CD14-positive monocyte (primary cell): ENCODE data around the gene LGSN. TPM values are rescaled to one million over a fixed set of nuclear protein-coding genes. Genes with fewer than 3 reads are reported as not detected.
"Not testable (repeated sequence)": the region's sequence is repeated elsewhere in the genome, so short reads cannot be mapped to it uniquely, and the experiment has no call there.

Experiments
- DNase-seq, 3 donors: peaks; one replicate each; pipeline ENCODE4 v3.0.0-alpha.2; 2011 to 2022
- H2AFZ ChIP-seq: 2 replicates; pipeline ENCODE4 v1.6.0; 2012; ENCODE audit warnings: mild to moderate bottlenecking, low read depth, low read length, inconsistent platforms; ENCODE audit not compliant: insufficient read depth, poor library complexity, severe bottlenecking
- H3K27ac ChIP-seq, 2 donors: 1 replicate in 1 of 2; 2 replicates in 1 of 2; pipeline ENCODE4 v1.5.1; 2012 to 2013; ENCODE audit warnings: low read length in 2 of 2, control low read depth in 1 of 2, inconsistent platforms in 1 of 2, low read depth in 1 of 2, mild to moderate bottlenecking in 1 of 2
- H3K27me3 ChIP-seq, 2 donors: one replicate each; pipeline versions ENCODE4 v1.6.0 to v1.6.1; 2011 to 2013; ENCODE audit warnings: low read length in 2 of 2; ENCODE audit not compliant: control insufficient read depth in 2 of 2, insufficient read depth in 2 of 2
- H3K36me3 ChIP-seq, 2 donors: replicated peaks in 1 of 2; 1 replicate in 1 of 2; 2 replicates in 1 of 2; pipeline versions ENCODE4 v1.5.1 to v1.6.1; 2012 to 2013; ENCODE audit warnings: low read length in 2 of 2, control low read depth in 1 of 2, inconsistent platforms in 1 of 2, mild to moderate bottlenecking in 1 of 2; ENCODE audit not compliant: insufficient read depth in 2 of 2, control insufficient read depth in 1 of 2
- H3K4me1 ChIP-seq, 2 donors: 1 replicate in 1 of 2; 2 replicates in 1 of 2; pipeline versions ENCODE4 v1.5.1 to v1.6.1; 2012 to 2013; ENCODE audit warnings: low read length in 2 of 2, control low read depth in 1 of 2, inconsistent platforms in 1 of 2, mild to moderate bottlenecking in 1 of 2, moderate library complexity in 1 of 2; ENCODE audit not compliant: insufficient read depth in 2 of 2, control insufficient read depth in 1 of 2
- H3K4me2 ChIP-seq: replicated peaks from 2 replicates; pipeline ENCODE3; 2012; ENCODE audit warnings: low read length, moderate library complexity, mild to moderate bottlenecking; ENCODE audit not compliant: poor library complexity, severe bottlenecking; ENCODE audit errors: extremely low read depth
- H3K4me3 ChIP-seq, 3 experiments: fragments of 200-600 bp in 1 of 3; sonication (generic) in 1 of 3; replicated peaks in 1 of 3; 1 replicate in 2 of 3; 2 replicates in 1 of 3; pipeline ENCODE4 v1.5.1; 2011 to 2013; ENCODE audit warnings: low read length in 3 of 3, mild to moderate bottlenecking in 3 of 3, control low read depth in 2 of 3, low read depth in 2 of 3, inconsistent platforms in 1 of 3, moderate library complexity in 1 of 3
- H3K79me2 ChIP-seq: 2 replicates; pipeline ENCODE4 v1.6.0; 2012; ENCODE audit warnings: mild to moderate bottlenecking, control low read depth, inconsistent platforms, low read length, moderate library complexity; ENCODE audit not compliant: insufficient read depth
- H3K9ac ChIP-seq: 2 replicates; pipeline ENCODE4 v1.6.0; 2017; ENCODE audit warnings: low read length, mild to moderate bottlenecking; ENCODE audit not compliant: insufficient read depth, poor library complexity, severe bottlenecking
- H3K9me3 ChIP-seq, 2 donors: replicated peaks in 1 of 2; 1 replicate in 1 of 2; 2 replicates in 1 of 2; pipeline versions ENCODE4 v1.5.1 to v1.6.1; 2012 to 2013; ENCODE audit warnings: low read length in 2 of 2, control low read depth in 1 of 2; ENCODE audit not compliant: control insufficient read depth in 1 of 2, insufficient read depth in 1 of 2
- H4K20me1 ChIP-seq: 2 replicates; pipeline ENCODE4 v1.6.0; 2012; ENCODE audit warnings: mild to moderate bottlenecking, low read length, control low read depth, moderate library complexity; ENCODE audit not compliant: insufficient read depth
- H3K27ac Mint-ChIP-seq, 7 donors: one replicate each; pipeline ENCODE4 v1.8.0; 2020; ENCODE audit warnings: mild to moderate bottlenecking in 7 of 7, mixed read lengths in 7 of 7, moderate library complexity in 6 of 7, inconsistent platforms in 2 of 7
- H3K27me3 Mint-ChIP-seq, 3 donors: one replicate each; pipeline ENCODE4 v1.8.0; 2021 to 2022; ENCODE audit warnings: low read depth in 3 of 3, mild to moderate bottlenecking in 3 of 3, mixed read lengths in 3 of 3, moderate library complexity in 3 of 3, inconsistent platforms in 1 of 3
- H3K36me3 Mint-ChIP-seq, 2 donors: one replicate each; pipeline ENCODE4 v1.8.0; 2020; ENCODE audit warnings: mixed read lengths in 2 of 2, inconsistent platforms in 1 of 2, mild to moderate bottlenecking in 1 of 2
- H3K4me1 Mint-ChIP-seq: one replicate; pipeline ENCODE4 v1.8.0; 2020; ENCODE audit warnings: mild to moderate bottlenecking, mixed read lengths
- H3K4me3 Mint-ChIP-seq, 2 donors: one replicate each; pipeline ENCODE4 v1.8.0; 2020; ENCODE audit warnings: mild to moderate bottlenecking in 2 of 2, mixed read lengths in 2 of 2, moderate library complexity in 1 of 2
- H3K9me3 Mint-ChIP-seq, 7 donors: one replicate each; pipeline ENCODE4 v1.8.0; 2020 to 2022; ENCODE audit warnings: mixed read lengths in 7 of 7, mild to moderate bottlenecking in 6 of 7, moderate library complexity in 6 of 7, inconsistent platforms in 2 of 7
- WGBS: methylation state at CpG from one replicate; pipeline ENCODE4 v1.1.5; 2013; ENCODE audit warnings: missing lambda C conversion rate; ENCODE audit not compliant: insufficient coverage; 5-methylcytosine and 5-hydroxymethylcytosine counted together
- intact Hi-C, 2 donors: fragments of 100-400 bp; cut with micrococcal nuclease; formaldehyde crosslinking; loops; one replicate each; pipeline versions ENCODE4 v1.15.0 to v1.15.1; 2023
- polyA plus RNA-seq, 3 donors: library from polyadenylated mRNA; depleted of rRNA in 1 of 3; unstranded in 2 of 3; stranded (reverse) in 1 of 3; fragments of 300-500 nt in 2 of 3; fragments of >200 nt in 1 of 3; fragmentation: Illumina TruSeq in 2 of 3; gene quantifications; 1 replicate in 2 of 3; 2 replicates in 1 of 3; pipeline ENCODE4 v1.2.3, GENCODE V29; 2012 to 2021
- TF ChIP-seq, protein P1 (sequence below): fragments of 200-600 bp; IDR thresholded peaks from one replicate; pipeline ENCODE4 v1.8.0; 2022; ENCODE audit warnings: antibody characterized with exemption, mild to moderate bottlenecking

Gene LGSN
- polyA plus RNA-seq, 3 donors, result not detected

DNA sequence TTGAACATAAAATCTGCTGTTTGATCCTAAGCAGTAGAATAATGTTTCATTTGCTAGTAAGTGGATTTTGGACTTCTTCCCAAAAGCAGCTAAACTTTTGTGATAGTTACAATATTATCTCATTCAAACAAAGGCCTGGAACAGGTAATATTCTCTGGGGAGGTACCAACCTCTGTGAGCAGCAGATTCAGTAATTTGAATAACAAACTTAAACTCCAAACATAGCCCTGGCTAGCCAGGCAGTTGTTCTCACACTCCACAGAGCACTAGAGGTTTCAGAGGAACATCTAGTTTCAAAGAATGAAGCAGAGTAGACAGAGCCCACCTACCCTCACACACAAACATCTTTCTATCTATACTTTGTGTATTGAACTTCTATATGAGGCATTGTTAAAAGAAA lies 40.9 kb downstream of the LGSN start:
- H3K27ac Mint-ChIP-seq, result no peak overlapping the region
- Histone ChIP-seq H3K27ac (no peak overlapping the region), H3K9ac (no peak overlapping the region), H2AFZ (no peak overlapping the region), H3K79me2 (no peaks in the 10 kb centered on the region), H4K20me1 (no peaks in the 10 kb centered on the region), H3K27me3 (no peaks in the 10 kb centered on the region), H3K4me2 (no peak overlapping the region), H3K9me3 (no peaks in the 10 kb centered on the region), H3K36me3 (no peaks in the 10 kb centered on the region), H3K4me1 (no peaks in the 10 kb centered on the region), H3K4me3 (no peak overlapping the region)
- peaks cover 0 to 5% (median 0%) of the 10 kb centered on the region in 7 donors for H3K9me3 Mint-ChIP-seq
- intact Hi-C loops, result no loop called here
- peaks cover 0 to 3% (median 0%) of the 10 kb centered on the region in 3 donors for H3K27me3 Mint-ChIP-seq
- DNase-seq, result no peak
- no peaks in the 10 kb centered on the region for H3K4me1 Mint-ChIP-seq
- no peak overlapping the region for H3K4me3 Mint-ChIP-seq
- no peaks in the 10 kb centered on the region for H3K36me3 Mint-ChIP-seq
- TF ChIP-seq, protein P1, sequence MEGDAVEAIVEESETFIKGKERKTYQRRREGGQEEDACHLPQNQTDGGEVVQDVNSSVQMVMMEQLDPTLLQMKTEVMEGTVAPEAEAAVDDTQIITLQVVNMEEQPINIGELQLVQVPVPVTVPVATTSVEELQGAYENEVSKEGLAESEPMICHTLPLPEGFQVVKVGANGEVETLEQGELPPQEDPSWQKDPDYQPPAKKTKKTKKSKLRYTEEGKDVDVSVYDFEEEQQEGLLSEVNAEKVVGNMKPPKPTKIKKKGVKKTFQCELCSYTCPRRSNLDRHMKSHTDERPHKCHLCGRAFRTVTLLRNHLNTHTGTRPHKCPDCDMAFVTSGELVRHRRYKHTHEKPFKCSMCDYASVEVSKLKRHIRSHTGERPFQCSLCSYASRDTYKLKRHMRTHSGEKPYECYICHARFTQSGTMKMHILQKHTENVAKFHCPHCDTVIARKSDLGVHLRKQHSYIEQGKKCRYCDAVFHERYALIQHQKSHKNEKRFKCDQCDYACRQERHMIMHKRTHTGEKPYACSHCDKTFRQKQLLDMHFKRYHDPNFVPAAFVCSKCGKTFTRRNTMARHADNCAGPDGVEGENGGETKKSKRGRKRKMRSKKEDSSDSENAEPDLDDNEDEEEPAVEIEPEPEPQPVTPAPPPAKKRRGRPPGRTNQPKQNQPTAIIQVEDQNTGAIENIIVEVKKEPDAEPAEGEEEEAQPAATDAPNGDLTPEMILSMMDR, result no peak

DNA sequence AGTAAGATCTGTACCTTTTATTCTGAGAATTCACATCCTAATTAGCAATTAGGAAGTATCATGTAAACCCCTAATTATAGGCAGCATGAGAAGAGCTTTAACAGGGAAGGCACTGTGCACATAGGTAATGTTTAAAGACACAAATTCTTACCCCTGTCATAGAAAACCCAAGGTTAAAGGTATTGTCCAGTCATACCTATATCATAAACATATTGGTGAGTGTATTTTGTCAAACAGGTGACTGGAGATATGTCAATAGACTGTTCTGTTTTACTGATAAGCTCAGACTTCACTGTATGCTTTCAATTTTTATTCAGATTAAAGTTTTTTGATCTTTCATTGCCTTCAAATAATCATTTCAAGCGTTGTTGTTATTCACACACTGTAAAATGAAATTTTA lies 43.8 kb downstream of the LGSN start:
- H3K27me3 ChIP-seq, result no peaks in the 10 kb centered on the region
- H2AFZ ChIP-seq, result no peak overlapping the region
- Mint-ChIP-seq H3K4me1 (no peaks in the 10 kb centered on the region), H3K27ac (no peak overlapping the region), H3K36me3 (no peaks in the 10 kb centered on the region), H3K27me3 (peaks cover 0 to 3% (median 2%) of the 10 kb centered on the region in 3 donors), H3K9me3 (peaks cover 0 to 5% (median 0%) of the 10 kb centered on the region in 7 donors), H3K4me3 (no peak overlapping the region)
- no peak overlapping the region for H3K4me3 ChIP-seq
- no peaks in the 10 kb centered on the region for H4K20me1 ChIP-seq
- intact Hi-C loops, result no loop called here
- H3K27ac ChIP-seq, result no peak overlapping the region
- no peaks in the 10 kb centered on the region for H3K4me1 ChIP-seq
- H3K36me3 ChIP-seq, result no peaks in the 10 kb centered on the region
- no CpG with 5 or more reads among the region's 1 CpG for whole genome bisulfite sequencing
- no peaks in the 10 kb centered on the region for H3K9me3 ChIP-seq
- no peak overlapping the region for H3K9ac ChIP-seq
- TF ChIP-seq, protein P1, result no peak
- DNase-seq, result no peak
- no peak overlapping the region for H3K4me2 ChIP-seq
- H3K79me2 ChIP-seq, result no peaks in the 10 kb centered on the region

DNA sequence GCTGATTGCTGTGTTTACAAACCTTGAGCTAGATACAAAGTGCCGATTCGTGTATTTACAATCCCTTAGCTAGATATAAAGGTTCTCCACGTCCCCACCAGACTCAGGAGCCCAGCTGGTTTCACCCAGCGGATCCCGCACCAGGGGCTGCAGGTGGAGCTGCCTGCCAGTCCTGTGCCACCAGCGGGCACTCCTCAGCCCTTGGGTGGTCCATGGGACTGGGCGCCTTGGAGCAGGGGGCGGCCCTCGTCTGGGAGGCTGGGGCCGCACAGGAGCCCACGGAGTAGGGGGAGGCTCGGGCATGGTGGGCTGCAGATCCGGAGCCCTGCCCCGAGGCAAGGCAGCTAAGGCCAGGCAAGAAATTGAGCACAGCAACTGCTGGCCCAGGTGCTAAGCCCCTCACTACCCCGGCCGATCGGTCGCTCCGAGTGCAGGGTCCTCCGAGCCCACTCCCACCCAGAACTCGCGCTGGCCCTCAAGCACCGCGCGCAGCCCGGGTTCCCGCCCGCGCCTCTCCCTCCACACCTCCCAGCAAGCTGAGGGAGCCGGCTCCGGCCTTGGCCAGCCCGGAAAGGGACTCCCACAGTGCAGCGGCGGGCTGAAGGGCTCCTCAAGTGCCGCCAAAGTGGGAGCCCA lies 44.9 kb downstream of the LGSN start:
- H3K27me3 Mint-ChIP-seq, H3K9me3 Mint-ChIP-seq, H3K36me3 ChIP-seq, H3K27me3 ChIP-seq, H2AFZ ChIP-seq, H3K9ac ChIP-seq, H4K20me1 ChIP-seq, H3K79me2 ChIP-seq, H3K4me3 ChIP-seq, H3K36me3 Mint-ChIP-seq, H3K4me2 ChIP-seq, H3K4me1 ChIP-seq, DNase-seq, H3K27ac ChIP-seq, intact Hi-C loops, H3K9me3 ChIP-seq, H3K4me3 Mint-ChIP-seq, H3K4me1 Mint-ChIP-seq: not testable (repeated sequence)
- WGBS, result 96% methylated on average over 22 of the region's 35 CpGs
- peak overlapping the region in 1 of 7 donors; percentile 2 for H3K27ac Mint-ChIP-seq
